ENCODE results near the gene PCSK4. TPM values are rescaled to one million over a fixed set of nuclear protein-coding genes. Genes with fewer than 3 reads are reported as not detected.

The PCSK4 gene
- total RNA-seq (2012; rRNA removed) (0.56 and 0.72 TPM in 2 replicates), polyA plus RNA-seq (2012; rRNA removed) (1.7 and 2.9 TPM in 2 replicates), Bru-seq, nascent RNA (percentile 30 among the genes with signal in this experiment), BruChase-seq, experiment 1, labeled RNA remaining after a 6-hour chase (percentile 42 among the genes with signal in this experiment), BruChase-seq, experiment 2, labeled RNA remaining after a 2-hour chase (percentile 33 among the genes with signal in this experiment)
- 0.29 and 1.2 TPM in 2 replicates for polyA plus RNA-seq (2012; cell fraction: cytosol; rRNA removed)
- 31.5 and 85.3 TPM in 2 replicates for polyA plus RNA-seq (2012; cell fraction: nucleus; rRNA removed; ENCODE audit: low replicate concordance)
- long read RNA-seq, partial matches to known transcripts, result 0 of 3 reads
- long read RNA-seq, other reads (novel, unspliced or antisense), result 3 of 3 reads

GRCh38 chr19:1490311-1491113, at the start of gene PCSK4:
Gene PCSK4, minus strand, starts transcription at chr19:1490350. Its CDS starts 4 bp downstream, at chr19:1490346.
- H3K4me2 ChIP-seq (ENCODE audit: low read depth, low read length), result peak within 1 kb of the TSS; percentile 92
- H2AFZ ChIP-seq (replicated peaks; ENCODE audit: low read length, poor library complexity), result peak within 1 kb of the TSS; percentile 100
- H2BK120ac ChIP-seq (ENCODE audit: low read depth, low read length), result peak within 1 kb of the TSS; percentile 60
- H3K9me1 ChIP-seq (ENCODE audit: insufficient read depth, low read length), result no peaks in the 10 kb centered on the region
- dilution Hi-C loops (cut with HindIII; ENCODE audit: low sequenced_read_pairs, unreplicated experiment) (no loop called here), in situ Hi-C loops (cut with MboI; ENCODE audit: low sequenced_read_pairs) (no loop called here), intact Hi-C loops (cut with micrococcal nuclease) (no loop called here)
- no peak within 1 kb of the TSS for H3K56ac ChIP-seq (ENCODE audit: extremely low read depth, insufficient read depth, low read length)
- H3K9me3 ChIP-seq (ENCODE audit: control insufficient read depth, insufficient read depth, low read length), result no peaks in the 10 kb centered on the region
- ATAC-seq (ENCODE audit: low read depth) (peak; percentile 92), DNase-seq (peak; percentile 98)
- H3K79me1 ChIP-seq (ENCODE audit: low read depth in 1 of 2, low read length in 2 of 2), result no peaks in the 10 kb centered on the region
- peak within 1 kb of the TSS; percentile 73 for H3K14ac ChIP-seq (replicated peaks; ENCODE audit: low read depth, low read length)
- peak within 1 kb of the TSS; percentile 12 for H4K5ac ChIP-seq (ENCODE audit: low read depth, low read length)
- BruUV-seq (replicated peaks), result no TSS peak
- H3K18ac ChIP-seq (ENCODE audit: low read depth, low read length), result no peak within 1 kb of the TSS
- peak within 1 kb of the TSS; percentile 93 for H2AK9ac ChIP-seq (replicated peaks; ENCODE audit: low read depth, low read length, poor library complexity)
- H2BK15ac ChIP-seq (ENCODE audit: low read depth, low read length), result no peak within 1 kb of the TSS; the same call in 2 of the 3 replicates
- H4K20me1 ChIP-seq (ENCODE audit: insufficient read depth, low read length), result peaks cover 3% of the 10 kb centered on the region; the same call in 1 of the 2 replicates
- TF ChIP-seq BHLHE40 (IDR thresholded peaks at IDR 0.05; ENCODE audit: low read depth, low read length) (peak; percentile 61), MXI1 (IDR thresholded peaks at IDR 0.05; ENCODE audit: borderline replicate concordance, low read depth, low read length) (peak; percentile 73; the same call in 1 of the 2 replicates), MAZ (IDR thresholded peaks at IDR 0.05; ENCODE audit: borderline replicate concordance, low read depth, low read length) (peak; percentile 96), CEBPB (IDR thresholded peaks at IDR 0.05; ENCODE audit: low read depth, low read length) (peak; percentile 94), CHD1 (IDR thresholded peaks at IDR 0.05; ENCODE audit: low read depth, low read length) (no peak), NFE2L2 (IDR thresholded peaks at IDR 0.05; ENCODE audit: low read depth, low read length) (no peak)
- peak within 1 kb of the TSS; percentile 43; the same call in 1 of the 2 replicates for H4K91ac ChIP-seq (ENCODE audit: insufficient read depth, low read depth, low read length)
- no peaks in the 10 kb centered on the region for H3K36me3 ChIP-seq (ENCODE audit: control insufficient read depth, insufficient read depth, low read length)
- H2AK5ac ChIP-seq (ENCODE audit: low read depth, low read length), result no peak within 1 kb of the TSS; the same call in 1 of the 2 replicates
- no peak within 1 kb of the TSS; the same call in 1 of the 2 replicates for H3K23ac ChIP-seq (ENCODE audit: low read depth, low read length)
- peak within 1 kb of the TSS; percentile 68 for H3K27ac ChIP-seq (ENCODE audit: insufficient read depth, low read length)
- H3K9ac ChIP-seq (ENCODE audit: low read depth, low read length), result peak within 1 kb of the TSS; percentile 66
- H3K4me1 ChIP-seq (ENCODE audit: control insufficient read depth, insufficient read depth, low read length), result peaks cover 9% of the 10 kb centered on the region
- WGBS, 2 experiments (ENCODE audit: extremely low coverage in 2 of 2, insufficient read length in 1 of 2), result 0% methylated on average over 36 of the region's 74 CpGs; no CpG with 5 or more reads in 1 of the 2 experiments
- peak within 1 kb of the TSS; percentile 47 for H2BK5ac ChIP-seq (ENCODE audit: low read depth, low read length, poor library complexity, severe bottlenecking)
- H4K8ac ChIP-seq (ENCODE audit: low read depth in 2 of 2, low read length in 2 of 2), result peak within 1 kb of the TSS in 1 of 2 experiments; percentile 85; a peak in 2 of 4 replicates
- H3K4me3 ChIP-seq (ENCODE audit: insufficient read depth, low read depth, low read length), result peak within 1 kb of the TSS; percentile 59
- peaks cover 10% of the 10 kb centered on the region; the same call in 1 of the 2 replicates for H3K27me3 ChIP-seq (ENCODE audit: control insufficient read depth, insufficient read depth, low read length)
- ChIA-PET CTCF (no interaction called here), POLR2A (ENCODE audit: unreplicated experiment) (interaction anchor here (0.6 kb wide), 2 partner anchors 302 to 1103 kb away, joined by 3 to 4 read pairs; no protein-coding TSS in a partner anchor)
- peak within 1 kb of the TSS; percentile 77 for H3K4ac ChIP-seq (ENCODE audit: low read depth, low read length)
- H2BK20ac ChIP-seq (ENCODE audit: low read depth, low read length), result no peak within 1 kb of the TSS

Measured in IMR-90 (cell line).